Measurements from ENCODE around the gene BHMT.
"Not testable (repeated sequence)": the region's sequence is repeated elsewhere in the genome, so short reads cannot be mapped to it uniquely, and the experiment has no call there.

BHMT gene

GRCh38 chr5:79173626-79174025 is 62.0 kb downstream of the BHMT start:
- Mint-ChIP-seq H3K9me3 (no peaks in the 10 kb centered on the region), H3K27ac (no peak overlapping the region), H3K27me3 (no peaks in the 10 kb centered on the region), H3K4me1 (no peaks in the 10 kb centered on the region), H3K4me3 (no peak overlapping the region), H3K36me3 (no peaks in the 10 kb centered on the region)
- DNase-seq (no peak), ATAC-seq (replicated peaks) (no peak)

GRCh38 chr5:79180449-79180848 is 68.8 kb downstream of the BHMT start:
- not testable (repeated sequence) for H3K4me1 Mint-ChIP-seq; DNase-seq; H3K4me3 Mint-ChIP-seq; H3K9me3 Mint-ChIP-seq; H3K27me3 Mint-ChIP-seq; H3K27ac Mint-ChIP-seq; ATAC-seq (replicated peaks); H3K36me3 Mint-ChIP-seq

GRCh38 chr5:79181419-79182022 is 69.9 kb downstream of the BHMT start:
- peaks cover 0 to 7% of the 10 kb centered on the region in 2 donors for H3K27me3 Mint-ChIP-seq
- H3K36me3 Mint-ChIP-seq: no peaks in the 10 kb centered on the region
- H3K27ac Mint-ChIP-seq: no peak overlapping the region
- ATAC-seq (replicated peaks) (no peak), DNase-seq (no peak)
- no peak overlapping the region for H3K4me3 Mint-ChIP-seq
- H3K4me1 Mint-ChIP-seq: no peaks in the 10 kb centered on the region
- no peaks in the 10 kb centered on the region for H3K9me3 Mint-ChIP-seq

Measured in stimulated activated naive B cell treated with anti-CD40 and anti-IgM and Interleukin-4, amounts not matched to agents 10 μg/mL and 1 μg/mL and 100 μg/mL, for 72 hours (primary cell).